ENCODE results near the gene AP3M1.

The AP3M1 gene

GRCh38 chr10:74072503-74072902 lies 78.1 kb downstream of the AP3M1 start:
- Histone ChIP-seq H2AFZ (ENCODE audit: low read length) (no peak overlapping the region), H3K4me3 (ENCODE audit: low read length, poor library complexity, severe bottlenecking) (no peak overlapping the region), H3K9me3 (ENCODE audit: insufficient read depth, low read depth, low read length) (no peaks in the 10 kb centered on the region), H3K27me3 (ENCODE audit: insufficient read depth, low read length, poor library complexity, severe bottlenecking) (no peaks in the 10 kb centered on the region), H3K9ac (ENCODE audit: low read depth, low read length, poor library complexity, severe bottlenecking) (no peak overlapping the region), H3K79me2 (ENCODE audit: insufficient read depth, low read length) (no peaks in the 10 kb centered on the region), H3F3A (ENCODE audit: low read depth) (no peaks in the 10 kb centered on the region), H3K36me3 (ENCODE audit: insufficient read depth, low read length) (peaks cover 32% of the 10 kb centered on the region; the same call in 1 of the 2 replicates), H3K9me2 (replicated peaks; ENCODE audit: low read depth, low read length) (no peaks in the 10 kb centered on the region), H3K4me1 (ENCODE audit: insufficient read depth, low read length, poor library complexity, severe bottlenecking) (peaks cover 4% of the 10 kb centered on the region), H3K4me2 (ENCODE audit: low read depth, low read length, poor library complexity, severe bottlenecking) (no peak overlapping the region), H4K20me1 (ENCODE audit: insufficient read depth, low read length, poor library complexity, severe bottlenecking) (no peaks in the 10 kb centered on the region)
- TF ChIP-seq CTCF (conservative IDR thresholded peaks at IDR 0.05; ENCODE audit: low read length) (no peak), EZH2phosphoT487 (IDR thresholded peaks at IDR 0.05; ENCODE audit: borderline replicate concordance) (no peak)

- Histone ChIP-seq H3K4me3 (ENCODE audit: low read length, poor library complexity, severe bottlenecking) (no peak overlapping the region), H3K36me3 (ENCODE audit: insufficient read depth, low read length) (peaks cover 32% of the 10 kb centered on the region; the same call in 1 of the 2 replicates), H4K20me1 (ENCODE audit: insufficient read depth, low read length, poor library complexity, severe bottlenecking) (no peaks in the 10 kb centered on the region), H3K4me2 (ENCODE audit: low read depth, low read length, poor library complexity, severe bottlenecking) (no peak overlapping the region), H3K4me1 (ENCODE audit: insufficient read depth, low read length, poor library complexity, severe bottlenecking) (no peaks in the 10 kb centered on the region), H2AFZ (ENCODE audit: low read length) (no peak overlapping the region), H3K9me2 (replicated peaks; ENCODE audit: low read depth, low read length) (no peaks in the 10 kb centered on the region), H3K27me3 (ENCODE audit: insufficient read depth, low read length, poor library complexity, severe bottlenecking) (no peaks in the 10 kb centered on the region), H3K9ac (ENCODE audit: low read depth, low read length, poor library complexity, severe bottlenecking) (no peak overlapping the region), H3K79me2 (ENCODE audit: insufficient read depth, low read length) (no peaks in the 10 kb centered on the region), H3K9me3 (ENCODE audit: insufficient read depth, low read depth, low read length) (no peaks in the 10 kb centered on the region), H3F3A (ENCODE audit: low read depth) (no peaks in the 10 kb centered on the region)
- no peak for TF ChIP-seq CTCF (conservative IDR thresholded peaks at IDR 0.05; ENCODE audit: low read length)
- TF ChIP-seq EZH2phosphoT487 (IDR thresholded peaks at IDR 0.05; ENCODE audit: borderline replicate concordance) = no peak
Measured at GRCh38 chr10:74071157-74071556, 79.5 kb downstream of the AP3M1 start.

All from Loucy (cell line).